Spleen (tissue), 7 donors: ENCODE results near the gene ACTN2.

Experiments
- CTCF ChIP-seq, 11 experiments: fragments of 200-600 bp in 7 of 11; fragments of 450-650 bp in 4 of 11; sonication (generic) in 4 of 11; IDR thresholded peaks in 8 of 11; conservative IDR thresholded peaks in 3 of 11; 1 replicate in 7 of 11; 2 replicates in 4 of 11; pipeline versions ENCODE4 v1.4.0 to v1.8.0; 2016 to 2021; ENCODE audit warnings: antibody characterized with exemption in 11 of 11, inconsistent platforms in 4 of 11, mild to moderate bottlenecking in 1 of 11
- POLR2A ChIP-seq, 3 donors: fragments of 450-650 bp; IDR thresholded peaks; one replicate each; pipeline ENCODE4 v1.5.1; 2017; ENCODE audit warnings: antibody characterized with exemption in 3 of 3, mild to moderate bottlenecking in 1 of 3
- POLR2AphosphoS5 ChIP-seq, 3 donors: sonication (generic); formaldehyde crosslinking; IDR thresholded peaks; one replicate each; pipeline ENCODE4 v1.5.1; 2017; ENCODE audit warnings: antibody characterized with exemption in 3 of 3
- donor health status: DM: no; HTN: no; CAD: no; lungs with moderate emphysema.
- donor health status: DM: no; HTN: no; CAD: no.
- donor health status: DM: no; HTN: no; CAD: no.

GRCh38 chr1:236760480-236760879 is 74.2 kb downstream of the ACTN2 start:
- TF ChIP-seq CTCF (IDR thresholded peaks at IDR 0.05 in 8 of 11, conservative IDR thresholded peaks at IDR 0.05 in 3 of 11) (no peak), POLR2AphosphoS5 (IDR thresholded peaks at IDR 0.05) (no peak), POLR2A (IDR thresholded peaks at IDR 0.05) (no peak)
